NCI-H2227 (cell line): Measurements from ENCODE around the gene DCAF6.
"Not testable (repeated sequence)": the region's sequence is repeated elsewhere in the genome, so short reads cannot be mapped to it uniquely, and the experiment has no call there.

ENCODE experiments used
- DNase-seq: peaks from one replicate; lab custom pipeline; 2025; ENCODE audit not compliant: unreplicated experiment; lab: John Stamatoyannopoulos, UW

The DCAF6 gene

DNA sequence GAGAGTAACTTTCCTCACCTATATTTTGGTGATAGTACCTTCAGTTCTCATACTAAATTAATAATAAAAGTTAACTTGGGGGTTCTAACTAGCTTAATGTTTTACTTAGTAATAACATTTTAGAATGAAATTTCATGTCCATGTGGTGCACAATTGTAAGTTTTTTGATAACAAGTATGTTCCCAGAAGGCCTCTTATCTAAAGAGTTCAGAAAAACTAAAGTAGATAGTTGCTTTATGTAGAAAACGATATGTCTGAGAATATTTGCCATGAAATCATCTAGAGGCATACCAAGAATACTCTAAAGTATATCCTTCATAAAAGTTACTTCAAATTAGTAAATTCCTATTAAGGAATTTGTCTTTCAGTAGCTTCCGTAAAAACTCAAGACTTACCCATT, 12.4 kb upstream of the DCAF6 start:
- DNase-seq, result no peak

DNA sequence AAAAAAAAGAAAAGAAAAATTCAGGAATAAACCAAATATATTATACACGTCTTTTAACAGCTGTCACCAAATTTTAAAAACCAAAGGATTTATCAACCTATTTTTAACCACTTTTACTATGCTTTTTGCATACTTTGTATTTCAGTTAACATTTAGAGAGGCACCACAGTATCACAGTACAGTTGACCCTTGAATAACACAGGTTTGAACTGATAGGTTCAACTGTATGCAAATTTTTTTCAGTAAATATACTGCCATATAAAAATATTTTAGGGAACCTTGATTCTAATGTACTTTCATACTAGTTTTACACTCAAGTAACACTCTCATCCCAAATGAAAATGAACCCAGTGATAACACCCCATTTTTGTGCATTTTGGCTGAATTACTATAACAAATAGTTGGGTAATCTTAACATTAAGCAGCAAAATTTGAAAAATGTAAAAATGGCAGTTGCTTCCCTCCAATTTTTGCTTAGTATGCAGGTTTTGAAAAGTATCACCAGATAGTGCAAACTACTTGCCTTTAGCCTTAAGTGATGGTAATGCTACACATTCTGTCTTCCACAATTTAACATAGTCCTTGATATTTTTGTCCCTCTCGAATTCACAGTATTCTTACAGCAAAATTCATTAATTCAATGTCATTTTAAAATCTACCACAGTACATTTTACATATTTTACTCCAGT, 11.8 kb upstream of the DCAF6 start:
- no peak for DNase-seq

DNA sequence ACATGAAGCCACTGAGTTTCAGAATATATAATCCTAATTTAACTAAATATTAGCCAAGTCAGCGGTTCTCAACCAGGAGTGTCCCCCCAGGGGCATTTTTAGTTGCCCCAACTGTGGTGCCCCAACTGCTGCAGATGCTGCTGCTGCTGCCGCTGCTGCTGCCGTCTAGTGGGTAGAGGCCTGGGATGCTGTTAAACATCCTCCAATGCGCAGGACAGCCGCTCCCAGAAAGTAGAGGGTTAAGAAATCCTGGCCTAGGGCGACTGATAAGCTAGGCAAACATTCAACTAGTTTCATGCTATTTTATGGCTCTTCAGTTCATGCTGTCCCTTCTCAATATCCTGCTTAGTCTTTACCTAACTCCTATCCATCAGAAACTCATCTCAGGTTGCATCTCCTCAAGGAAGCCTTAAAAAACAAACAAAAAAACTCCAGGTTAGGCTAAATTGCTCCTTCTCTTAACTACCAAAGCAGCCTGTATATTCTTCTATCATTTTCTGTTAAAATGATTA, 9.9 kb upstream of the DCAF6 start:
- no peak for DNase-seq

DNA sequence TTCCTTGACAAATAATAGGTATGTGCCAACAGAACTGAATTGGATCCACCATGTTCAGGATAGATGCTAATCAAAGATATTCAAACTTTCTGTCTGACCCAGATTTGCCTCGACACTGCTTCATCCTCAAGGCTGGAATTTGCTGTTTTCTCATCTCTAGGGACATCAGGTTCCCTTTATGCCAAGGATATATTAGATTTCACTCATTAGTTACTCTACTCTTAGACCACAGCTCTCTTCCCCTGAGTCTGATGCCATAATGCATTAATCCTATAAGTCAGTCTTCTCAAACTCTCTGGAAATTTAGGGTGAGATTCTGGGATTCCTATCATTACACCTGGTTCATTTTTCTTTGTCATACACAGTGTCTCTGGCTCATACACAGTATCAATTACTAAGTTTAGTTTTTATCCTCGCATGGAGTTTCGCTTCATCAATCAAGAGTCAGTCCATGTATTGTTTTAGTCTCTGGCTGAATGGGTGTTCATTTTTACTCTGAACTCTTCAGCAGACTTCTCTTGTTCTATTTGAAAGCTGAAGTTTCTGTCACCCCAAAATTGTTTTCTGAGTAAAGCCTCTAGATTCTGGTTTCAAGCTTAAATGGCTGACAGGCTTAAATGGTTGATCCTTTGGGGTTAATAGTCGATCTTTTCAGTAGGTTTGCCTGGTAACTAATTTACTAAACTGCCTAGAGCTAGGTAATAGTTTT, 9.3 kb upstream of the DCAF6 start:
- DNase-seq, result no peak

DNA sequence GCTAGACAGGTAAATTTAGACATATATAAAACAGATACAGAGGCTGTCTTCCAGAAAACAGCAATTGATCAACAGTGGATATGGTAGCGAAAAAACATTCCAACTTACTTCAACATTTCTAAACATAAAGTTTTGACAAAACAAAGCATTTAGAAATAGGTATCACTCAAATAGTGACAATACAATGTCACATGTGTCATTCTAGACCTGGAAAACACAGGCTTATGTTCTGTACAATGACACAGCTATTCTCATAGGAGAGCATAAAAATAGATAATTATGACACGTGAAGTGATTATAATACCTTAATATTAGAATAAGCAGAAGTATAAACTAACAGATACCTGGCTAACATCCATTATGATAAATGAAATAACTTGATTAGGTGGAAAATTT, 8.0 kb upstream of the DCAF6 start:
- no peak for DNase-seq

DNA sequence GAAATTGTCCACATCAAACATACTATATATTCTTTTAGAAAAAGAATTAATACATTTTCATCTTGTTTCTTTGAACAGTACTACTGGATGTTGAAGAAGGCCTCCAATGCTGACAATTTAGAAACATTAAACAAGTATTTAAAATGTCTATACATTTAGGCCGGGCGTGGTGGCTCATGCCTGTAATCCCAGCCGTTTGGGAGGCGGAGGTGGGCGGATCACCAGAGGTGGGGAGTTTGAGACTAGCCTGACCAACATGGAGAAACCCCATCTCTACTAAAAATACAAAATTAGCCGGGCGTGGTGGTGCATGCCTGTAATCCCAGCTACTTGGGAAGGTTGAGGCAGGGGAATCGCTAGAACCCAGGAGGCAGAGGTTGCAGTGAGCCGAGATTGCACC, 7.6 kb upstream of the DCAF6 start:
- DNase-seq, result not testable (repeated sequence)

DNA sequence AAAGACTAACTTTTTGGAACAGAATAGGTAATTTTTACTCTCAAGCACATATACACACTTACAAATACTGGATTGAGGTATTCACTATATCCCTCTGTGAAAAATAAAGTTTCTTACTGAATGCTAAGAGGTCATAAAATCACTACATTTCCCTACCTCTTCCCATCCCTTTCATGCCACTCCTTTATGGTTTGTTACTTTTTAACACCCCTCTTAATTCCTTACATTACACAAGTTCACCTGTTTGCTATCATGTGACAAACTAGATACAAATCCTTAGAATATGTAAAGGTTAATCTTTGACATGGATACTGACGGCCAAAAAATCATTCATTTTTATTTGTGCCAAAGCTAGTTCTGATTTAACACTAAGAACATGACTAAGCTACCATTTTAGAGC, 6.8 kb upstream of the DCAF6 start:
- no peak for DNase-seq

DNA sequence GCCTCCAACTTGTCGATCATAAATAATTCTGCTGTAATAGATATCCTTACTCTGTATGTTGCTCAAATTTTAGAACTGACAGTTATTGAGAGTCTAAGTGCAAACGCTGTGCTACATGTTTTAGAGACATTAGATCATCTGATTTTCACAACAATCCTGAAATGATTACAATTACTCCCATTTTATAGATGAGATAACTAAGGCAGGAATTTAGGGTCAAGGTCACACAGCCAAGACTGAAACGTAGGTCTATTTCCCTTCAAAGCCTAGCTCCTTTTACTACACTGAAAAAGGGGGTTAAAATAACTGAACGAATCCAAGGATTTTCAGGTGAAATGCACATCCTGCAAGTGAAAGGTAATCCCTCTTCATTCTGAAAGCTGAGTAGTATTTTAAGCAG, 2.7 kb upstream of the DCAF6 start:
- no peak for DNase-seq

DNA sequence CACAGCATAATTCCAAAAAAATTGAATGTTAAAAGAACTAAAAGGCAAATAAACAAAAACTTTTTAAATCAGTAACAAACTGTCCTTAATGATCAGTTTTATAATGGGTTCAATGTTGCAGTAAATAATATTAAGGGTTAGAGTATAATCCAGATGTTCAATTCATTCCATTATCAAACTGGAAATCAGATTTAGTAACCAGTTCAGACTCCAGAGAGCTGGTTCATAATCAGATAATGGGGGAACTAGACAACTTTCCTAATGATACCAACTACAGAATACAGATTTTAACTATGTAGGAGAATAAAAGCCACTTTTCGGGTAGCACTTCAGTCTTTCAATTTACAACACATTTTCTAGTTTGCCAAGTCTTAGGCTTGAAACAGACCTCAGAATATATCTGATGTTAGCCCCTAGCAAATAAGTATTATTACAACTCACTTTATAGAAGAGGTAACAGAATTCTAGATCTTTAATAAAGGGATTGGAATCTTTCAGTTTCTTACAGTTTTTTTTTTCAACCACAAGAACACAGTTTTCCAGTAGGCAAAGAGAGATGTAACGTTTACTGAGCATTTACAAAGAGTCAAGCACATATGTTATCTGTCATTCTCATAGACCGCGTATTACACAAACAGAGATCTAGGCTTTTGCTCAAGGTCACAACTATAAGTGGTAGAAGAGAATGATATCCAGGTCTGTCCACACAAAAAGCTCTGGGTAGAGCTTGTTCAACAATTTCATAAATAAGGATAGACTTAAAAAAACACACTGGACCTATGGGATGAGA, 1.9 kb upstream of the DCAF6 start:
- no peak for DNase-seq

DNA sequence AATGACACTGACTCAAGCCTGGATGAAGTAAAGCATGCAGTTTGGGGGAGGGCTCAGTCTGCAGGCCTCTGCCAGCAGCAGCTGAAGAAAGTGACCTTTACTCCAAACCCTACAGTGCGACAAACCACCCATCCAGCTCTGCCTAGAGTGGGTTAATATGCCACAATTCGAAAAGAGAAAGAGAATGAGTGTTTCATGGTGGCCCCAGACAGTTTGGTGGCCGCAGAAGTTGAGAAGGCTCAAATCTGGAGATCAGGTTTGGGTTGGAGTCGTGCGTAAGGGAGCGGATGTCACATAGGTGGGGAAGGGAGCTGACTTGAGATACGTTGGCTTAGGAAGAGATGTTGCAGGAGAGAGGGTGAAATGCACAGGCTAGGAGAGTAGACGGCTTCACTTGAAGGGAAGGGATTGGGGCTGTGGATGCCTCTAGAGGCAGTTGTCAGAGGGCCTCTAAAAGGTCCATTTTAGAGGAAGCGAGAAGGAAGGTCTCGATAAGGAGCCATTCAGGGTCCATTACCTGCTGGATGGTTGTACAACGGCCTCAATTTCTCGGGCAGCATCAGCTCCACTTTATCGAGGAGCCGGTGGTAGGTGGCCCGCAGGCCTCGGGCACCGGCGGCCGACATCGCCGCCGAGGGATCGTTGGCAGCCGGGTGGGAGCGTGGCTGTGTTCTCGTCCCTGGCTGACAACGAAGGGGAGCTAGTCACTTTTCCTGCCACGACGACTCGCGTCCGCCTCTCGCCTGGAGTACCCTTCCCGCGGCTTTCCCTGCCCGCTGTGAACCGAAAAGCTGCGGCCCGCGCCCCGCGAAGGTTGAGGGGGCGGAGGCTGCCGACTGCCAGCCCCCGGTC, 1.0 kb upstream of the DCAF6 start:
- DNase-seq, result no peak

DNA sequence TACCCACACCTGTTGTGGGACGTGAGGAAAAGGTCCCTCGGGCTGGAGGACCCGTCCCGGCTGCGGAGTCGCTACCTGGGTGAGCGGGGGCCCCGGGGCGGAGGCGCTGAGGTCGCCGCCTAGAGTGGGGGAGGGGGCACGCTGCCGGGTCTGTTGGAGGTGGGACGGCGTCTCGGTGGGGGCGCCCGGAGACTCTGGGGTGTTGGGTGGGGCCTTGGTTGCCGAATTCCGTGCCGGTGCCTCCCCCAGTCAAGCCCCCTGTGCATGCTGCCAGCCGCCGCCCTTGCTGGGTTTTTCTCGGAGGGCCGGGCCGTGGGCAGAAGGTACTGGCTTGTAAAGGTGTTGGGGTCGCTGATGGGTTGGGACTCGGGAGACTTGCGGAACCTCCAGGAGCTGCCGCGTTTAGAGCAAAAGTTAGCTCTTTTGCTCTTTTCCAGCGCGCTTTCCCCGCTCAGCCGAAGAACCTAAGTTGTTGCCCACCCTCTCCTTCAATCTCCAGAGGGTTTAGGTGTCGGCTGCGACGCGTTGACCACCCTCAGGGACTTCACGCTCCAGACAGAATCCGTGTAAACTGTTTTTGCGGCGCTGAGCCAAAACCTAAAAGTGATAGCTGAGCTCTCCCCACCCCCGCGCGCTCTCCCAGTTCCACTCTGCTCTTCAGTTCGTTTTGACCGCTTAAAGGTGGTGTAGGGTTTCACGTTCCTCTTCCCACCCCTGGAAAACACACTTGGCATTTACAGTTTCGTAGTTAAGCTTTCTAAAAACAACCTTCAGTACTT, 636 bp downstream of the DCAF6 start, which contains the start of gene MPC2:
Gene MPC2, minus strand, starts transcription at position 143 of the 779 bp plus-strand sequence. CDS start 1,231 bp downstream, outside the sequence.
- DNase-seq, result peak; percentile 62

DNA sequence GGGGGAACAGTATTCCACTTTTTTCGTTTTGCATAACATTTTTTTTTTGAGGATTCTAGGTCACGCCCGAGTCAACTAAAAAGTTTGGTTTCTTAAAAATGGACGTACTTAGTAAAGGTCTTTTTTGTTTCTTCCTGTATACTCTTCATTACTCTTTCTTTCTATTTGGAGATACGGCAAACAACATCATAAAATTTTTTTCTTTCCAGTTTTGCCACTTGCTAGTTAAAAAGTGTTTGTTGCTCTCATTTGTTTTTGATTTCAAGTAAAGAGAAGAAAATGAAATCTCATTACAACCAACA, 1.2 kb downstream of the DCAF6 start:
- DNase-seq, result no peak

DNA sequence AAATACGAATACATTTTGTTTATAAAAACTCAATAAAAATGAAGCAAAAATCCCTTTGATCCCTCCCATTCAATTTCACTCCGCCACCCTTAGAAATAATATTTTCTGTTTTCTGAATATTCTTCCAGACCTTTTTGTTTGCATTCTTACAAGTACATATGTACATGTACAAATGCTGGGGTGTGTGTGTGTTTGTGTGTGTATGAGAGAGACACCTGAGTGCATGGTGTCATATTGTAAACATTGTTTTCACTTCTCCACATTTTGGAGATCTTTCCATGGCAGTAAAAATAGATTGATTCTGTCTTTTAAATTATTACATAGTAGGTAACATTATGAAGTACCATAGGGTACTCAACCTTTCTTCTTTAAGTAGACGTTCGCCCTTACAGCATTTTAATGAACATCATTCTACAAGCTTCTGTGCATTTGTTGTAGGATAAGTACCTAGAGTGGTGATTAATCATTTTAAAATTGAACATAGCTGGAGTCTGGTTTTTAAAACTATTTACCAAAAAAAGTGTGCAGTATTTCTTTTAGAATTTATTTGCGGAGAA, 1.7 kb downstream of the DCAF6 start:
- DNase-seq, result no peak

DNA sequence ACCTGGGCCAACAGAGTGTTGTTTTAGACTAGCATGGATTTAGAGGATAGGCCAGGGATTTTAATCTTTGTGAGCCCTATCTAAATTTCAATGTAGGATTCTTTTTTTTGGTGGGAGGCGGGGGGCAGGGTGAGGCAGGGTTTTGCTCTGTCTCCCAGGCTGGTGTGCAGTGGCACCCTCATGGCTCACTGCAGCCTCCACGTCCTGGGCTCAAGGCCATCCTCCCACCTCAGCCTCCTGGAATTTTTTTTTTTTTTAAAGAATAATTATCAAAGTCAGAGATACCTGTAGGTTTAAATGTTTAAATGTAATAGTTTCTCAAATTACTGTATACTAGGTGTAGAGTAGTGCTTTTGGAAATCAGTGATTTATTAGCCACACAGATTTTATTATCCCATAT, 3.8 kb downstream of the DCAF6 start:
- DNase-seq, result no peak

DNA sequence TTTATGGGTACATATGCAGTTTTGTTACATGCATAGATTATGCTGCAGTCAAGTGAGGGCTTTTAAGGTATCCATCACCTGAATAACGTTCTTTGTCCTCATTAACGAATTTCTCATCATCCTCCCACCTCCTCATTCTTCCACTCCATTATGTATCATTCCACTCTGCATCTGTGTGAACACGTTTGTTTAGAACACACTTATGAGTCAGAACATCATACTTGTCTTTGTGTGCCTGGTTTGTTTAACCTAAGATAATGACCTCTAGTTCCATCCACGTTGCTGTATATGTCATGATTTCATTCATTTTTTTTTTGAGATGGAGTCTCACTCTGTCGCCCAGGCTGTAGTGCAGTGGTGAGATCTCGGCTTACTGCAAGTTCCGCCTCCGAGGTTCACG, 7.1 kb downstream of the DCAF6 start:
- no peak for DNase-seq

DNA sequence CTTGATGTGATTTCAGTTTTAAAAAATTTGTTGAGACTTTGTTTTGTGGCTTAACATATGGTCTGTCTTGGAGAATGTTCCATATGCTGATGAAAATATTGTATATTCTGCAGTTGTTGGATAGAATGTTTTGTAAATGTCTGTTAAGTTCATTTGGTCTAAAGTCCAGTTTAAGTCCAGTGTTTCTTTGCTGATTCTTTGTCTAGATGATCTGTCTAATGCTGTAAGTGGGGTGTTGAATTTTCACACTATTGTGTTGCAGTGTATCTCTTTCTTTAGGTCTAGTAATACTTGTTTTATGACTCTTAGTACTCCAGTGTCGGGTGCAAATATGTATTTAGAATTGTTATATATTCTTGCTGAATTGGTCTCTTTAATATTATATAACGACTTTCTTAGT, 11.2 kb downstream of the DCAF6 start:
- no peak for DNase-seq

DNA sequence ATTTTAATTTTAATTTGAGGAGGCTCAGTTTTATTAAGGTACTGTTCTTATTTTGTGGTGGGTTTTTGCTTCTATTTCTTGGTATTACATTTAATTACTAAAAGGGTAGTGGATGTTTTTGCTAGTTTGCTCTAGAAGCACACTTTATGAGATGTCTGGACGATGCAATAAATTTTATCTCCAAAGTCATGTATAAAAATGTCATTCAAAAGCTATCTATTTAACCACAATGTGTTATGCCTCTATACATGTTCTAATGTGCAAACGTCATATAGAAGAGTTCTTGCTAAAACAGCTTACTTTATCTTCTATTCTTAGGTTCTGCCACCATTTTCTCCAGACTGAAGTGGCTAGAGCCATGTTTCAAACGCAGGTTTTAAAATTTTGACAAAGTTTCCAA, 13.3 kb downstream of the DCAF6 start:
- no peak for DNase-seq

DNA sequence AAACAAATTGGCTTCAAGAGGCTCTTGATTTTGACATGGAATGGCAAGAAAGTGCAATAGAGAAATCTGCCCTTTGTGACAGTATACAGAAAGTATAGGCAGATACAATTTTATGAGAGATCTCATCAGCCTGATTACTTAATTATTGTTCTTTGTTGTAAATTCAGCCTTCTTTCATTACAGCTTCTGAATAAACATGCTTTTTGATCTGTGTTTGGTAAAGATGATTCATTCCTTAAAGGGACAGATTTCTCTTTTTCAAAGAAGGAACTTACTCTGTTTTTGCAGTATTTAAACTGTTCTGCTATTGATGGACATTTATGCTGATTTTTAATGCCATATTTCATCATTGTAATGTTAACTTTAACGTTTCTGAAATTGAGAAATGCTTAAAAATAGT, 14.1 kb downstream of the DCAF6 start:
- no peak for DNase-seq

DNA sequence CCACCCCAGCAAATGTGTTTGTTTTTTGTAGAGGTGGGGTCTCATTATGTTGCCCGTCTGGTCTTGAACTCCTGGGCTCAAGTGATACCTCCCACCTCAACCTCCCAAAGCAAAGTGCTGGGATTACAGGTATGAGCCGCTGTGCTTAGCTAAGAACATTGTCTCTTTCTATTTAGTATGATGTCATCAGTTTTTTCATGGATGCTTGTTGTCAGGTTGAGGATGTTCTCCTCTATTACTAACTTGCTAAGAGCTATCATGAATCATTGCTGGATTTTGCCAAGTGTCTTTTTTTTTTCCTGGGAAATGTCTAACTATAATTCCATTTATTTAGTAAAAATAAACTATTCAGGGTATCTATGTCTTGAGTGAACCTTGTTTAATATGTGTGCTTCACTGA, 19.4 kb downstream of the DCAF6 start:
- DNase-seq, result no peak

DNA sequence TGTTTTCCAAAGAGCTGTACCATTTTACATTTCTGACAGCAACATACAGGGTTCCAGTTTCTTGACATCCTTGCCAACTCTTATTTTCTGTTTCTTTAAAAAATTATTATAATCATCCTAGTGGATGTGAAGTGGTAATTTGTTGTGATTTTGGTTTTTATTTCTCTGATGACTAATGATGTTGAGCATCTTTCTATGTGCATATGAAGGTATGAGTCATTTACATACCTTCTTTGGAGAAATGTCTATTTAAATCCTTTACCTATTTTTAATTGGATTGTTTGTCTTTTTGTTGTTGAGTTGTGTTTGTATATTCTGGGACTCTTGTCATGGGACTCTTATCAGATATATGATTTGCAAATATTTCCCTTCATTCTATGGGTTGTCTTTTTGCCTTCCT, 21.2 kb downstream of the DCAF6 start:
- no peak for DNase-seq
